CD14-positive monocyte (primary cell): ENCODE measurements around the gene TSPYL1. TPM values are rescaled to one million over a fixed set of nuclear protein-coding genes. Genes with fewer than 3 reads are reported as not detected.

ENCODE experiments used
- DNase-seq, 3 donors: peaks; one replicate each; pipeline ENCODE4 v3.0.0-alpha.2; 2011 to 2022
- H2AFZ ChIP-seq: 2 replicates; pipeline ENCODE4 v1.6.0; 2012; ENCODE audit warnings: mild to moderate bottlenecking, low read depth, low read length, inconsistent platforms; ENCODE audit not compliant: insufficient read depth, poor library complexity, severe bottlenecking
- H3K27ac ChIP-seq, 2 donors: 1 replicate in 1 of 2; 2 replicates in 1 of 2; pipeline ENCODE4 v1.5.1; 2012 to 2013; ENCODE audit warnings: low read length in 2 of 2, control low read depth in 1 of 2, inconsistent platforms in 1 of 2, low read depth in 1 of 2, mild to moderate bottlenecking in 1 of 2
- H3K27me3 ChIP-seq, 2 donors: one replicate each; pipeline versions ENCODE4 v1.6.0 to v1.6.1; 2011 to 2013; ENCODE audit warnings: low read length in 2 of 2; ENCODE audit not compliant: control insufficient read depth in 2 of 2, insufficient read depth in 2 of 2
- H3K36me3 ChIP-seq, 2 donors: replicated peaks in 1 of 2; 1 replicate in 1 of 2; 2 replicates in 1 of 2; pipeline versions ENCODE4 v1.5.1 to v1.6.1; 2012 to 2013; ENCODE audit warnings: low read length in 2 of 2, control low read depth in 1 of 2, inconsistent platforms in 1 of 2, mild to moderate bottlenecking in 1 of 2; ENCODE audit not compliant: insufficient read depth in 2 of 2, control insufficient read depth in 1 of 2
- H3K4me1 ChIP-seq, 2 donors: 1 replicate in 1 of 2; 2 replicates in 1 of 2; pipeline versions ENCODE4 v1.5.1 to v1.6.1; 2012 to 2013; ENCODE audit warnings: low read length in 2 of 2, control low read depth in 1 of 2, inconsistent platforms in 1 of 2, mild to moderate bottlenecking in 1 of 2, moderate library complexity in 1 of 2; ENCODE audit not compliant: insufficient read depth in 2 of 2, control insufficient read depth in 1 of 2
- H3K4me2 ChIP-seq: replicated peaks from 2 replicates; pipeline ENCODE3; 2012; ENCODE audit warnings: low read length, moderate library complexity, mild to moderate bottlenecking; ENCODE audit not compliant: poor library complexity, severe bottlenecking; ENCODE audit errors: extremely low read depth
- H3K4me3 ChIP-seq, 3 experiments: fragments of 200-600 bp in 1 of 3; sonication (generic) in 1 of 3; replicated peaks in 1 of 3; 1 replicate in 2 of 3; 2 replicates in 1 of 3; pipeline ENCODE4 v1.5.1; 2011 to 2013; ENCODE audit warnings: low read length in 3 of 3, mild to moderate bottlenecking in 3 of 3, control low read depth in 2 of 3, low read depth in 2 of 3, inconsistent platforms in 1 of 3, moderate library complexity in 1 of 3
- H3K79me2 ChIP-seq: 2 replicates; pipeline ENCODE4 v1.6.0; 2012; ENCODE audit warnings: mild to moderate bottlenecking, control low read depth, inconsistent platforms, low read length, moderate library complexity; ENCODE audit not compliant: insufficient read depth
- H3K9ac ChIP-seq: 2 replicates; pipeline ENCODE4 v1.6.0; 2017; ENCODE audit warnings: low read length, mild to moderate bottlenecking; ENCODE audit not compliant: insufficient read depth, poor library complexity, severe bottlenecking
- H3K9me3 ChIP-seq, 2 donors: replicated peaks in 1 of 2; 1 replicate in 1 of 2; 2 replicates in 1 of 2; pipeline versions ENCODE4 v1.5.1 to v1.6.1; 2012 to 2013; ENCODE audit warnings: low read length in 2 of 2, control low read depth in 1 of 2; ENCODE audit not compliant: control insufficient read depth in 1 of 2, insufficient read depth in 1 of 2
- H4K20me1 ChIP-seq: 2 replicates; pipeline ENCODE4 v1.6.0; 2012; ENCODE audit warnings: mild to moderate bottlenecking, low read length, control low read depth, moderate library complexity; ENCODE audit not compliant: insufficient read depth
- H3K27ac Mint-ChIP-seq, 7 donors: one replicate each; pipeline ENCODE4 v1.8.0; 2020; ENCODE audit warnings: mild to moderate bottlenecking in 7 of 7, mixed read lengths in 7 of 7, moderate library complexity in 6 of 7, inconsistent platforms in 2 of 7
- H3K27me3 Mint-ChIP-seq, 3 donors: one replicate each; pipeline ENCODE4 v1.8.0; 2021 to 2022; ENCODE audit warnings: low read depth in 3 of 3, mild to moderate bottlenecking in 3 of 3, mixed read lengths in 3 of 3, moderate library complexity in 3 of 3, inconsistent platforms in 1 of 3
- H3K36me3 Mint-ChIP-seq, 2 donors: one replicate each; pipeline ENCODE4 v1.8.0; 2020; ENCODE audit warnings: mixed read lengths in 2 of 2, inconsistent platforms in 1 of 2, mild to moderate bottlenecking in 1 of 2
- H3K4me1 Mint-ChIP-seq: one replicate; pipeline ENCODE4 v1.8.0; 2020; ENCODE audit warnings: mild to moderate bottlenecking, mixed read lengths
- H3K4me3 Mint-ChIP-seq, 2 donors: one replicate each; pipeline ENCODE4 v1.8.0; 2020; ENCODE audit warnings: mild to moderate bottlenecking in 2 of 2, mixed read lengths in 2 of 2, moderate library complexity in 1 of 2
- H3K9me3 Mint-ChIP-seq, 7 donors: one replicate each; pipeline ENCODE4 v1.8.0; 2020 to 2022; ENCODE audit warnings: mixed read lengths in 7 of 7, mild to moderate bottlenecking in 6 of 7, moderate library complexity in 6 of 7, inconsistent platforms in 2 of 7
- CTCF ChIP-seq: fragments of 200-600 bp; IDR thresholded peaks from one replicate; pipeline ENCODE4 v1.8.0; 2022; ENCODE audit warnings: antibody characterized with exemption, mild to moderate bottlenecking
- WGBS: methylation state at CpG from one replicate; pipeline ENCODE4 v1.1.5; 2013; ENCODE audit warnings: missing lambda C conversion rate; ENCODE audit not compliant: insufficient coverage; 5-methylcytosine and 5-hydroxymethylcytosine counted together
- intact Hi-C, 2 donors: fragments of 100-400 bp; cut with micrococcal nuclease; formaldehyde crosslinking; loops; one replicate each; pipeline versions ENCODE4 v1.15.0 to v1.15.1; 2023
- polyA plus RNA-seq, 3 donors: library from polyadenylated mRNA; depleted of rRNA in 1 of 3; unstranded in 2 of 3; stranded (reverse) in 1 of 3; fragments of 300-500 nt in 2 of 3; fragments of >200 nt in 1 of 3; fragmentation: Illumina TruSeq in 2 of 3; gene quantifications; 1 replicate in 2 of 3; 2 replicates in 1 of 3; pipeline ENCODE4 v1.2.3, GENCODE V29; 2012 to 2021

TSPYL1 gene
- polyA plus RNA-seq, 3 donors: 19.6 to 21.0 (median 20.0) TPM

GRCh38 chr6:116253188-116253504, 26.6 kb downstream of the TSPYL1 start:
- H3K27ac Mint-ChIP-seq: no peak overlapping the region
- H3K27me3 ChIP-seq: no peaks in the 10 kb centered on the region
- no peak overlapping the region for H3K4me3 Mint-ChIP-seq
- H3K9me3 ChIP-seq: no peaks in the 10 kb centered on the region
- intact Hi-C loops: no loop called here
- no peaks in the 10 kb centered on the region for H3K27me3 Mint-ChIP-seq
- H3K4me2 ChIP-seq: peak overlapping the region; percentile 77
- 50% methylated on average over 11 of the region's 11 CpGs for WGBS
- H3K9ac ChIP-seq: peak overlapping the region; percentile 73
- no peaks in the 10 kb centered on the region for H3K36me3 Mint-ChIP-seq
- peaks cover 14% of the 10 kb centered on the region for H3K79me2 ChIP-seq
- peak overlapping the region; percentile 99 for H2AFZ ChIP-seq
- DNase-seq: no peak
- H3K4me3 ChIP-seq: peak overlapping the region; percentile 84 to 94 (median 88)
- TF ChIP-seq CTCF: no peak
- peaks cover 20% of the 10 kb centered on the region for H3K4me1 Mint-ChIP-seq
- H3K4me1 ChIP-seq: peaks cover 13 to 20% of the 10 kb centered on the region in 2 donors
- H3K36me3 ChIP-seq: no peaks in the 10 kb centered on the region
- H3K27ac ChIP-seq: peak overlapping the region in 1 of 2 donors; percentile 85
- no peaks in the 10 kb centered on the region for H3K9me3 Mint-ChIP-seq
- no peaks in the 10 kb centered on the region for H4K20me1 ChIP-seq

- Histone ChIP-seq H3K36me3 (no peaks in the 10 kb centered on the region), H2AFZ (no peak overlapping the region), H3K9ac (no peak overlapping the region), H3K79me2 (peaks cover 14% of the 10 kb centered on the region), H4K20me1 (no peaks in the 10 kb centered on the region), H3K4me3 (no peak overlapping the region), H3K27ac (no peak overlapping the region), H3K27me3 (no peaks in the 10 kb centered on the region), H3K9me3 (no peaks in the 10 kb centered on the region), H3K4me1 (peaks cover 13 to 20% of the 10 kb centered on the region in 2 donors), H3K4me2 (no peak overlapping the region)
- Mint-ChIP-seq H3K36me3 (no peaks in the 10 kb centered on the region), H3K9me3 (no peaks in the 10 kb centered on the region), H3K4me3 (peak overlapping the region in 1 of 2 donors; percentile 45), H3K4me1 (peaks cover 20% of the 10 kb centered on the region), H3K27ac (peak overlapping the region in 3 of 7 donors; percentile 6 to 56 (median 50)), H3K27me3 (no peaks in the 10 kb centered on the region)
- WGBS: 63% methylated on average over 2 of the region's 6 CpGs
- DNase-seq: peak in 1 of 3 donors; percentile 8
- no peak for TF ChIP-seq CTCF
- intact Hi-C loops: no loop called here
Observed at GRCh38 chr6:116251568-116252384, 28.0 kb downstream of the TSPYL1 start.
